Measurements from ENCODE around the gene PSAT1. TPM values are rescaled to one million over a fixed set of nuclear protein-coding genes. Genes with fewer than 3 reads are reported as not detected.

The PSAT1 gene
- total RNA-seq = 2.7 TPM
- polyA plus RNA-seq = 10 to 100 TPM; 14.6 to 32.7 (median 22.5) TPM

- Histone ChIP-seq H3K27me3 (ENCODE audit: control insufficient read depth, insufficient read depth, low read length) (no peaks in the 10 kb centered on the region), H3K4me1 (ENCODE audit: control insufficient read depth, insufficient read depth, low read length, poor library complexity, severe bottlenecking) (peaks cover 25% of the 10 kb centered on the region), H3K27ac (ENCODE audit: insufficient read depth, low read length, poor library complexity, severe bottlenecking) (peak within 1 kb of the TSS; percentile 2), H3K4me3 (ENCODE audit: low read depth, low read length) (peak within 1 kb of the TSS; percentile 84), H3K36me3 (ENCODE audit: control insufficient read depth, insufficient read depth, low read length) (peaks cover 3% of the 10 kb centered on the region), H3K9me3 (ENCODE audit: control insufficient read depth in 2 of 2, low read length in 2 of 2) (no peaks in the 10 kb centered on the region)
- no peaks in the 10 kb centered on the region for H3K9me3 Mint-ChIP-seq
- peak within 1 kb of the TSS; percentile 90 to 98 (median 94) for H3K4me3 Mint-ChIP-seq
- H3K27me3 Mint-ChIP-seq = no peaks in the 10 kb centered on the region
- ATAC-seq (ENCODE audit: low read depth in 2 of 2) = peak; percentile 99
- H3K4me1 Mint-ChIP-seq = peaks cover 13 to 51% (median 31%) of the 10 kb centered on the region in 4 donors
- peaks cover 7% of the 10 kb centered on the region for H3K36me3 Mint-ChIP-seq
- H3K27ac Mint-ChIP-seq = peak within 1 kb of the TSS; percentile 76 to 83 (median 83)
- peak; percentile 84 to 96 (median 89) for DNase-seq
Measured at GRCh38 chr9:78296893-78297671, at the start of gene PSAT1. Gene PSAT1 (plus strand): TSS chr9:78297125. CDS start chr9:78297211, 86 bp downstream.

DNA sequence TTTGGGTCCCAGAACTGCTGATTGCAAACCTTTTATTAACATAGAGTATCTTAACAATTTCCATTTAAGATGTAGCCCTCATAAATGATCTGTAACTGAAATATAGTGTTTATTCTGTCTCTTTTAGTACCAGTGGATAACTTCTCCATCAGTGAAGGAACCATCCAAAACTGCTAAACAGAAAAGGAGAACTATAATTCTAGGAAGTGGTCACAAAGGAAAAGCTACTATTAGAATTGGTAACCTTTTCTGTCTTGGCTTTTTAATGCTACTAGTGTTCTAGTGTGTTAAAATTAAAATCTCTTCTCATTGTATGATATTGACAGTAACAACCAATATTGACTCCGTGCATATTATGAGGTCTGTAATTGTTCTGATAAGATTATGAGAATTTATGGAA, 48.3 kb upstream of the PSAT1 start:
- Histone ChIP-seq H3K36me3 (ENCODE audit: control insufficient read depth, insufficient read depth, low read length) (peaks cover 65% of the 10 kb centered on the region), H3K27ac (ENCODE audit: insufficient read depth, low read length, poor library complexity, severe bottlenecking) (no peak overlapping the region), H3K4me3 (ENCODE audit: low read depth, low read length) (no peak overlapping the region), H3K9me3 (ENCODE audit: control insufficient read depth in 2 of 2, low read length in 2 of 2) (no peaks in the 10 kb centered on the region), H3K4me1 (ENCODE audit: control insufficient read depth, insufficient read depth, low read length, poor library complexity, severe bottlenecking) (no peaks in the 10 kb centered on the region), H3K27me3 (ENCODE audit: control insufficient read depth, insufficient read depth, low read length) (no peaks in the 10 kb centered on the region)
- DNase-seq (no peak), ATAC-seq (ENCODE audit: low read depth in 2 of 2) (no peak)
- H3K36me3 Mint-ChIP-seq = peaks cover 54% of the 10 kb centered on the region
- H3K4me3 Mint-ChIP-seq = no peak overlapping the region
- no peaks in the 10 kb centered on the region for H3K9me3 Mint-ChIP-seq
- H3K27ac Mint-ChIP-seq = peak overlapping the region in 1 of 3 donors; percentile 38
- no peaks in the 10 kb centered on the region for H3K27me3 Mint-ChIP-seq
- H3K4me1 Mint-ChIP-seq = peaks cover 6 to 29% (median 19%) of the 10 kb centered on the region in 4 donors

DNA sequence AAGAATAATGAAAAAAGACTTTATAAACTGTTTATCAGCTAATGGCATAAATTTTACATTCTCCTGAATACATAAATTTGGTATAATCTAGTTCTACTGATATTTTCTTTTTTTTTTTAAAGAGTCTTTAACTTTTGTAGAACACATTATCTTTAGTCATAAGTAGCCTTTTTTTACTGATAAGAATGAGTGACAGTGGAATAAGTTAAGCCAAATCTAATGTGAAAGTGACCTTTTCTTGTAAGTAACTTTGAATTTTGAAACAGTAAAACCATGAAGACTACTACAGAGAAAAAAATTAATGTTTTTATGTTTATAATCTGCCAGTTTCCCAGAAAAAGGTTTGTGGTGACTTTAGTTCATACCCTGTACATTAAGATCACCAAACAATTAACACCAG, 47.4 kb upstream of the PSAT1 start:
- Mint-ChIP-seq H3K27me3 (no peaks in the 10 kb centered on the region), H3K4me3 (no peak overlapping the region), H3K36me3 (peaks cover 60% of the 10 kb centered on the region), H3K27ac (no peak overlapping the region), H3K9me3 (no peaks in the 10 kb centered on the region), H3K4me1 (peaks cover 8 to 27% (median 20%) of the 10 kb centered on the region in 4 donors)
- H3K9me3 ChIP-seq (ENCODE audit: control insufficient read depth in 2 of 2, low read length in 2 of 2) = no peaks in the 10 kb centered on the region
- no peaks in the 10 kb centered on the region for H3K4me1 ChIP-seq (ENCODE audit: control insufficient read depth, insufficient read depth, low read length, poor library complexity, severe bottlenecking)
- H3K27ac ChIP-seq (ENCODE audit: insufficient read depth, low read length, poor library complexity, severe bottlenecking) = no peak overlapping the region
- H3K27me3 ChIP-seq (ENCODE audit: control insufficient read depth, insufficient read depth, low read length) = no peaks in the 10 kb centered on the region
- no peak overlapping the region for H3K4me3 ChIP-seq (ENCODE audit: low read depth, low read length)
- ATAC-seq (ENCODE audit: low read depth in 2 of 2) (no peak), DNase-seq (no peak)
- H3K36me3 ChIP-seq (ENCODE audit: control insufficient read depth, insufficient read depth, low read length) = peaks cover 59% of the 10 kb centered on the region

GRCh38 chr9:78252616-78253015, 44.3 kb upstream of the PSAT1 start:
- H3K36me3 ChIP-seq (ENCODE audit: control insufficient read depth, insufficient read depth, low read length) = peaks cover 56% of the 10 kb centered on the region

DNA sequence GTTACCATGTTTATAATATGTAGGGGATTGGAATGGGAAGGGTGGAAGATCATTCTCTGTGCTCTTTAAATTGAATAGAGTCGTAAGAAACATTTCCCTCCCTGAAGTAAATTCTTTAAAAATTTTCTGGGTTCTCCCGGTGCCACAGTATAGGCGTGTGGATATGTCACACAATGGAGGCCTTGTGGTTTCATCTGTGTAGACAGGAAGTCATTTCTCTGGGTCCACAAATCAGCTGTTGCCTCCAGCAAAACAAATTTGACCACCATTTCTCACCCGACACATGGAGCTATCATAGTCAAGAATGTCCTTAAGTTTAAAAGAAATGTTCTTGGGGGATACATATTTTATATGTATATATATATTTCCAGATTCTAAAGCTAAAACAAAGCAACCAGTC, 43.6 kb upstream of the PSAT1 start:
- no peak for ATAC-seq (ENCODE audit: low read depth in 2 of 2)
- Mint-ChIP-seq H3K36me3 (peaks cover 54% of the 10 kb centered on the region), H3K27ac (no peak overlapping the region), H3K27me3 (no peaks in the 10 kb centered on the region), H3K9me3 (no peaks in the 10 kb centered on the region), H3K4me1 (peaks cover 2 to 12% (median 7%) of the 10 kb centered on the region in 4 donors), H3K4me3 (no peak overlapping the region)
- H3K9me3 ChIP-seq (ENCODE audit: control insufficient read depth in 2 of 2, low read length in 2 of 2) = no peaks in the 10 kb centered on the region
- peaks cover 57% of the 10 kb centered on the region for H3K36me3 ChIP-seq (ENCODE audit: control insufficient read depth, insufficient read depth, low read length)
- no peaks in the 10 kb centered on the region for H3K27me3 ChIP-seq (ENCODE audit: control insufficient read depth, insufficient read depth, low read length)
- peak overlapping the region; percentile 2 for H3K27ac ChIP-seq (ENCODE audit: insufficient read depth, low read length, poor library complexity, severe bottlenecking)
- no peak for DNase-seq
- no peaks in the 10 kb centered on the region for H3K4me1 ChIP-seq (ENCODE audit: control insufficient read depth, insufficient read depth, low read length, poor library complexity, severe bottlenecking)
- no peak overlapping the region for H3K4me3 ChIP-seq (ENCODE audit: low read depth, low read length)

More at GRCh38 chr9:78252616-78253015, 44.3 kb upstream of the PSAT1 start:
- Histone ChIP-seq H3K27ac (ENCODE audit: insufficient read depth, low read length, poor library complexity, severe bottlenecking) (no peak overlapping the region), H3K4me3 (ENCODE audit: low read depth, low read length) (no peak overlapping the region), H3K9me3 (ENCODE audit: control insufficient read depth in 2 of 2, low read length in 2 of 2) (no peaks in the 10 kb centered on the region), H3K4me1 (ENCODE audit: control insufficient read depth, insufficient read depth, low read length, poor library complexity, severe bottlenecking) (no peaks in the 10 kb centered on the region), H3K27me3 (ENCODE audit: control insufficient read depth, insufficient read depth, low read length) (no peaks in the 10 kb centered on the region)
- ATAC-seq (ENCODE audit: low read depth in 2 of 2) = no peak
- DNase-seq = no peak
- Mint-ChIP-seq H3K36me3 (peaks cover 58% of the 10 kb centered on the region), H3K9me3 (no peaks in the 10 kb centered on the region), H3K4me1 (peaks cover 3 to 17% (median 9%) of the 10 kb centered on the region in 4 donors), H3K27me3 (no peaks in the 10 kb centered on the region), H3K27ac (no peak overlapping the region), H3K4me3 (no peak overlapping the region)

DNA sequence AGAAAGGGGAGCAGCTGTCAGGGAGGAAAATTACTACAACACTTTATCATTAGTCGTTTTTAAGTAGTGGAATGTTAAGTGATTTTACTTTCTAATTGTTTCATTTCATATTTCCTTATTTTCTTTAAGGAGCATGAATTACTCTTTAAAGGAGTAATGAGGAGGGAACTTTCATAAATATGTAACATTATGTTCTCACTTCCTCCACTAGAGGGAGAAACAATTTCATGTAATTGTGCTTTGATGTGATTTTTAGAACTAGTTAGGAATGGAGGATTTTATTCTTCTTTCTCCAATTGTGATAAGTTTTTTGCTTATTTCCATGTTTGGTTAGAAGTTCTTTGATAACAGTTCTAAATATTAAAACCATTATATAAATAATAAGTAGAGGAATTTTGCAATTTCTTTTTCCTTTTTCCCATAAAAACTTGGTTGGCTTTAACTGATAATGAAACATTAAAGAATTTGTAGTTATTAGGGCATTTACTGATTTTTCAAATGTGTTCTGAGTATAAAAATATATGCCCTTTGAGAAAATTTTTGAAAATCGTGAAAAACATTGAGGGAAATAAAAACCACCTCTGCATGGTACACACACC, 35.4 kb upstream of the PSAT1 start:
- no peak for ATAC-seq (ENCODE audit: low read depth in 2 of 2)
- Mint-ChIP-seq H3K27ac (no peak overlapping the region), H3K4me1 (peaks cover 3 to 15% (median 5%) of the 10 kb centered on the region in 4 donors), H3K27me3 (no peaks in the 10 kb centered on the region), H3K36me3 (peaks cover 30% of the 10 kb centered on the region), H3K4me3 (no peak overlapping the region), H3K9me3 (no peaks in the 10 kb centered on the region)
- Histone ChIP-seq H3K4me3 (ENCODE audit: low read depth, low read length) (no peak overlapping the region), H3K36me3 (ENCODE audit: control insufficient read depth, insufficient read depth, low read length) (peaks cover 36% of the 10 kb centered on the region), H3K27me3 (ENCODE audit: control insufficient read depth, insufficient read depth, low read length) (no peaks in the 10 kb centered on the region), H3K27ac (ENCODE audit: insufficient read depth, low read length, poor library complexity, severe bottlenecking) (no peak overlapping the region), H3K4me1 (ENCODE audit: control insufficient read depth, insufficient read depth, low read length, poor library complexity, severe bottlenecking) (no peaks in the 10 kb centered on the region), H3K9me3 (ENCODE audit: control insufficient read depth in 2 of 2, low read length in 2 of 2) (no peaks in the 10 kb centered on the region)
- peak in 2 of 3 donors; percentile 25 to 56 for DNase-seq

GRCh38 chr9:78262655-78263054, 34.3 kb upstream of the PSAT1 start:
- H3K4me1 Mint-ChIP-seq = peaks cover 3 to 15% (median 5%) of the 10 kb centered on the region in 4 donors
- Histone ChIP-seq H3K27ac (ENCODE audit: insufficient read depth, low read length, poor library complexity, severe bottlenecking) (no peak overlapping the region), H3K4me1 (ENCODE audit: control insufficient read depth, insufficient read depth, low read length, poor library complexity, severe bottlenecking) (no peaks in the 10 kb centered on the region), H3K9me3 (ENCODE audit: control insufficient read depth in 2 of 2, low read length in 2 of 2) (no peaks in the 10 kb centered on the region), H3K4me3 (ENCODE audit: low read depth, low read length) (no peak overlapping the region), H3K27me3 (ENCODE audit: control insufficient read depth, insufficient read depth, low read length) (no peaks in the 10 kb centered on the region), H3K36me3 (ENCODE audit: control insufficient read depth, insufficient read depth, low read length) (peaks cover 45% of the 10 kb centered on the region)
- H3K27ac Mint-ChIP-seq = no peak overlapping the region
- H3K27me3 Mint-ChIP-seq = no peaks in the 10 kb centered on the region
- no peak overlapping the region for H3K4me3 Mint-ChIP-seq
- ATAC-seq (ENCODE audit: low read depth in 2 of 2) (no peak), DNase-seq (no peak)
- peaks cover 26% of the 10 kb centered on the region for H3K36me3 Mint-ChIP-seq
- no peaks in the 10 kb centered on the region for H3K9me3 Mint-ChIP-seq
